ENCODE data around the gene ADAMTS20.
"Not testable (repeated sequence)": the region's sequence is repeated elsewhere in the genome, so short reads cannot be mapped to it uniquely, and the experiment has no call there.

The ADAMTS20 gene

GRCh38 chr12:43360001-43360400 lies 192.0 kb downstream of the ADAMTS20 start:
- not testable (repeated sequence) for DNase-seq (ENCODE audit: low spot score)

GRCh38 chr12:43357141-43357540 lies 194.9 kb downstream of the ADAMTS20 start:
- no peak for DNase-seq (ENCODE audit: low spot score)

- no peak for DNase-seq (ENCODE audit: low spot score)
Observed at GRCh38 chr12:43352001-43352400, 200.0 kb downstream of the ADAMTS20 start.

- no peak for DNase-seq (ENCODE audit: low spot score)
Observed at GRCh38 chr12:43349863-43350262, 202.1 kb downstream of the ADAMTS20 start.

GRCh38 chr12:43348221-43348620 lies 203.8 kb downstream of the ADAMTS20 start:
- no peak for DNase-seq (ENCODE audit: low spot score)

- no peak for DNase-seq (ENCODE audit: low spot score)
Observed at GRCh38 chr12:43347026-43347425, 205.0 kb downstream of the ADAMTS20 start.

- DNase-seq (ENCODE audit: low spot score) = no peak
Observed at GRCh38 chr12:43345023-43345422, 207.0 kb downstream of the ADAMTS20 start.

GRCh38 chr12:43341785-43342313 lies 210.2 kb downstream of the ADAMTS20 start:
- not testable (repeated sequence) for DNase-seq (ENCODE audit: low spot score)

- DNase-seq (ENCODE audit: low spot score) = no peak
Observed at GRCh38 chr12:43338848-43339526, 213.0 kb downstream of the ADAMTS20 start.

- no peak for DNase-seq (ENCODE audit: low spot score)
Observed at GRCh38 chr12:43337571-43338444, 214.2 kb downstream of the ADAMTS20 start.

GRCh38 chr12:43336962-43337555 lies 214.9 kb downstream of the ADAMTS20 start:
- DNase-seq (ENCODE audit: low spot score) = no peak

GRCh38 chr12:43333644-43334043 lies 218.4 kb downstream of the ADAMTS20 start:
- no peak for DNase-seq (ENCODE audit: low spot score)

- DNase-seq (ENCODE audit: low spot score) = no peak
Observed at GRCh38 chr12:43332977-43333640, 218.9 kb downstream of the ADAMTS20 start.

GRCh38 chr12:43331935-43332334 lies 220.1 kb downstream of the ADAMTS20 start:
- no peak for DNase-seq (ENCODE audit: low spot score)

- DNase-seq (ENCODE audit: low spot score) = no peak
Observed at GRCh38 chr12:43329375-43329774, 222.6 kb downstream of the ADAMTS20 start.

- DNase-seq (ENCODE audit: low spot score) = no peak
Observed at GRCh38 chr12:43325786-43326185, 226.2 kb downstream of the ADAMTS20 start.

- no peak for DNase-seq (ENCODE audit: low spot score)
Observed at GRCh38 chr12:43320281-43320680, 231.7 kb downstream of the ADAMTS20 start.

- no peak for DNase-seq (ENCODE audit: low spot score)
Observed at GRCh38 chr12:43318021-43318420, 234.0 kb downstream of the ADAMTS20 start.

- DNase-seq (ENCODE audit: low spot score) = no peak
Observed at GRCh38 chr12:43317156-43317555, 234.8 kb downstream of the ADAMTS20 start.

GRCh38 chr12:43316520-43316919 lies 235.5 kb downstream of the ADAMTS20 start:
- DNase-seq (ENCODE audit: low spot score) = no peak

- DNase-seq (ENCODE audit: low spot score) = no peak
Observed at GRCh38 chr12:43315961-43316360, 236.0 kb downstream of the ADAMTS20 start.

GRCh38 chr12:43312991-43313505 lies 239.0 kb downstream of the ADAMTS20 start:
- no peak for DNase-seq (ENCODE audit: low spot score)

Measured in CD4-positive, alpha-beta T cell treated with Interleukin-6 at 100 ng/mL for 8 hours (primary cell).